A549 (cell line): Measurements from ENCODE around the gene PTPRJ. TPM values are rescaled to one million over a fixed set of nuclear protein-coding genes. Genes with fewer than 3 reads are reported as not detected.
A peak's percentile ranks its signal among the peaks of the same experiment; 100 is the strongest.

Source experiments
- ATAC-seq, 2 experiments: fragments of 200-7000 bp in 1 of 2; fragments of >200 bp in 1 of 2; cut with Nextera tagmentation in 1 of 2; cut with Tn5 transposase in 1 of 2; 3 replicates each; pipeline versions ENCODE4 v1.8.0 to v1.9.1; 2018 to 2020; ENCODE audit warnings: mild to moderate bottlenecking in 1 of 2, moderate library complexity in 1 of 2
- CTCF ChIA-PET: fragments of 300-600 bp; sonication (Branson Sonifier 250); formaldehyde crosslinking; extraction: SDS; loops from one replicate; lab custom pipeline; 2021; ENCODE audit warnings: antibody characterized with exemption, inconsistent platforms; lab: Yijun Ruan, JAX
- POLR2A ChIA-PET: fragments of 350-600 bp; formaldehyde crosslinking; extraction: SDS; loops from one replicate; lab custom pipeline; 2021; ENCODE audit warnings: antibody characterized with exemption, inconsistent platforms; lab: Yijun Ruan, JAX
- DNase-seq, 2 experiments: peaks; one replicate each; pipeline versions ENCODE4 v3.0.0 to v3.0.0-alpha.2; 2011 to 2016; ENCODE audit warnings: low read depth in 1 of 2, low spot score in 1 of 2
- FAIRE-seq: peaks from 2 replicates; lab custom pipeline; 2011; peaks lifted over from hg19 to GRCh38; lab: Jason Lieb, UNC
- H3K27ac ChIP-seq, 2 experiments: fragments of >200 bp; sonication (Bioruptor Twin); formaldehyde crosslinking; 3 replicates each; pipeline ENCODE4 v1.5.1; 2016 to 2017
- H3K4me1 ChIP-seq: fragments of >200 bp; sonication (Bioruptor Twin); formaldehyde crosslinking; 3 replicates; pipeline ENCODE4 v1.6.1; 2016
- H3K4me2 ChIP-seq: fragments of >200 bp; sonication (Bioruptor Twin); formaldehyde crosslinking; 3 replicates; pipeline ENCODE4 v1.6.1; 2016
- H3K4me3 ChIP-seq: fragments of >200 bp; sonication (Bioruptor Twin); formaldehyde crosslinking; 3 replicates; pipeline ENCODE4 v1.5.1; 2016
- H3K9me3 ChIP-seq: fragments of >200 bp; sonication (Bioruptor Twin); formaldehyde crosslinking; 3 replicates; pipeline ENCODE4 v1.6.1; 2016
- CBX8 ChIP-seq: fragments of 200-600 bp; sonication (generic); IDR thresholded peaks from 2 replicates; pipeline ENCODE4 v1.6.1; 2016
- CEBPB ChIP-seq, 2 experiments: fragments of >200 bp in 1 of 2; sonication (Bioruptor Twin) in 1 of 2; formaldehyde crosslinking in 1 of 2; IDR thresholded peaks; 2 replicates each; pipeline ENCODE4 v1.6.1; 2012 to 2016
- CHD2 ChIP-seq: fragments of 150-350 bp; IDR thresholded peaks from 2 replicates; pipeline ENCODE4 v1.6.1; 2014; ENCODE audit warnings: low read length; ENCODE audit not compliant: partially characterized antibody
- CHD4 ChIP-seq: fragments of 200-600 bp; sonication (generic); IDR thresholded peaks from 2 replicates; pipeline ENCODE4 v1.6.1; 2016; ENCODE audit warnings: antibody characterized with exemption, mild to moderate bottlenecking, borderline replicate concordance
- EHF ChIP-seq: fragments of 250-450 bp; sonication (Bioruptor Pico); IDR thresholded peaks from 2 replicates; pipeline ENCODE4 v1.5.0; 2020; ENCODE audit warnings: mild to moderate bottlenecking
- EHMT2 ChIP-seq: fragments of 200-600 bp; sonication (generic); IDR thresholded peaks from 2 replicates; pipeline ENCODE4 v1.6.1; 2016; ENCODE audit warnings: antibody characterized with exemption, low read depth, mild to moderate bottlenecking, moderate library complexity
- HDAC2 ChIP-seq: fragments of 200-600 bp; sonication (generic); IDR thresholded peaks from 2 replicates; pipeline ENCODE4 v1.6.1; 2016
- HOXB13 ChIP-seq: fragments of 250-450 bp; sonication (Bioruptor Pico); IDR thresholded peaks from 2 replicates; pipeline ENCODE4 v1.5.0; 2020; ENCODE audit warnings: low read depth, mild to moderate bottlenecking, moderate library complexity
- MAZ ChIP-seq: fragments of 150-350 bp; IDR thresholded peaks from 2 replicates; pipeline ENCODE4 v1.6.1; 2014; ENCODE audit warnings: antibody characterized with exemption, low read depth, low read length, borderline replicate concordance
- NFE2L2 ChIP-seq: fragments of 150-350 bp; conservative IDR thresholded peaks from 2 replicates; pipeline ENCODE4 v1.6.1; 2014; ENCODE audit warnings: low read length
- NPAS2 ChIP-seq: fragments of 250-450 bp; sonication (Bioruptor Pico); IDR thresholded peaks from 2 replicates; pipeline ENCODE4 v1.8.0; 2022; ENCODE audit warnings: mild to moderate bottlenecking, moderate library complexity, borderline replicate concordance
- PHF8 ChIP-seq: fragments of 200-600 bp; sonication (generic); IDR thresholded peaks from 2 replicates; pipeline ENCODE4 v1.6.1; 2016; ENCODE audit warnings: low read depth, mild to moderate bottlenecking, antibody characterized with exemption, moderate library complexity, borderline replicate concordance
- RAD21 ChIP-seq, 2 experiments: fragments of >200 bp in 1 of 2; sonication (Bioruptor Twin) in 1 of 2; formaldehyde crosslinking in 1 of 2; IDR thresholded peaks in 1 of 2; conservative IDR thresholded peaks in 1 of 2; 2 replicates in 1 of 2; 3 replicates in 1 of 2; pipeline ENCODE4 v1.6.1; 2012 to 2018; ENCODE audit warnings: inconsistent platforms in 1 of 2
- RCOR1 ChIP-seq: fragments of 150-350 bp; IDR thresholded peaks from 2 replicates; pipeline ENCODE4 v1.6.1; 2014; ENCODE audit warnings: antibody characterized with exemption, low read length, low read depth
- RFX5 ChIP-seq: fragments of 450-650 bp; IDR thresholded peaks from 2 replicates; pipeline ENCODE4 v1.7.1; 2014; ENCODE audit warnings: antibody characterized with exemption, mild to moderate bottlenecking, moderate library complexity
- SMC3 ChIP-seq: fragments of >200 bp; sonication (Bioruptor Twin); formaldehyde crosslinking; IDR thresholded peaks from 3 replicates; pipeline ENCODE4 v1.6.1; 2018; ENCODE audit warnings: inconsistent platforms
- ZNF302 ChIP-seq: fragments of 250-450 bp; sonication (Bioruptor Pico); IDR thresholded peaks from 2 replicates; pipeline ENCODE4 v1.9.0; 2021; ENCODE audit warnings: inconsistent platforms, mild to moderate bottlenecking, moderate library complexity
- ZSCAN20 ChIP-seq: fragments of 250-450 bp; sonication (Bioruptor Pico); IDR thresholded peaks from 2 replicates; pipeline ENCODE4 v1.8.0; 2022; ENCODE audit warnings: mild to moderate bottlenecking, moderate library complexity
- WGBS: methylation state at CpG from one replicate; pipeline ENCODE4 v1.1.6; 2017; ENCODE audit errors: missing lambda C conversion rate; 5-methylcytosine and 5-hydroxymethylcytosine counted together
- polyA plus RNA-seq, 4 experiments: library from polyadenylated mRNA; depleted of rRNA in 3 of 4; stranded (reverse); fragments of >200 nt; fragmentation: RNase III in 1 of 4; extraction: RNeasy Plus Mini Kit Qiagen cat#74134 plus additional on column Dnase treatment in 1 of 4; gene quantifications; 2 replicates in 3 of 4; 3 replicates in 1 of 4; pipeline ENCODE4 v1.2.3, GENCODE V29; 2011 to 2017
- TF ChIP-seq, protein P1 (sequence below): IDR thresholded peaks from 2 replicates; pipeline ENCODE4 v1.6.1; 2012; ENCODE audit warnings: low read depth, borderline replicate concordance
- TF ChIP-seq, protein P2 (sequence below): fragments of >200 bp; sonication (Bioruptor Twin); formaldehyde crosslinking; IDR thresholded peaks from 2 replicates; pipeline ENCODE4 v1.6.1; 2016
- TF ChIP-seq, protein P3 (sequence below): IDR thresholded peaks from 2 replicates; pipeline ENCODE4 v1.6.1; 2012
- TF ChIP-seq, protein P4 (sequence below): fragments of 250-450 bp; sonication (Bioruptor Pico); IDR thresholded peaks from 2 replicates; pipeline ENCODE4 v1.5.0; 2020; ENCODE audit warnings: low read depth, mild to moderate bottlenecking, moderate library complexity
- TF ChIP-seq, protein P5 (sequence below): IDR thresholded peaks from 2 replicates; pipeline ENCODE4 v1.6.1; 2012
- TF ChIP-seq, protein P6 (sequence below): fragments of 250-450 bp; sonication (Bioruptor Pico); IDR thresholded peaks from 2 replicates; pipeline ENCODE4 v1.5.0; 2021; ENCODE audit warnings: mild to moderate bottlenecking, moderate library complexity, borderline replicate concordance

Gene PTPRJ
- polyA plus RNA-seq, 2 of the 4 experiments (the other 2 are of a cell fraction): 30.3 to 50.5 TPM

DNA sequence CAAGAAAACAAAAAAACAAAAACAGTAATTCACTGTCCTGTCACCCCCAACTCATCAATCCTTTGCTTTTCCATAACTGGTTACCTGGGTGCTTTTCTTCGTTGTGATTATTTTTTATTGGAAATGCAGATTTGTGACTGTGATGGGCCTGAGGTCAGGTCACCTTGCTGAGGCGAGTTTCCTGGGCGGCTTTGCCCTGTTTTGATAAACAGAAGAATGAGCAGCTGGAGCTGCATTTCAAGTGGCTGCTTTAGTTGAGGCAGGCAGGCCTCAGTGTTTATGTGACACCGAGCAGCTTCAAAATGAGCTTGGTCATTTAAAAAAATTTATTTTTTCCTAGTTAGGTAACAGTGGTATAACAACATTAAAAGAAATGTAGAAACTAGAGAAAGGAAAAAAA is 22.2 kb downstream of the PTPRJ start:
- WGBS: 80% methylated on average over 4 of the region's 4 CpGs

DNA sequence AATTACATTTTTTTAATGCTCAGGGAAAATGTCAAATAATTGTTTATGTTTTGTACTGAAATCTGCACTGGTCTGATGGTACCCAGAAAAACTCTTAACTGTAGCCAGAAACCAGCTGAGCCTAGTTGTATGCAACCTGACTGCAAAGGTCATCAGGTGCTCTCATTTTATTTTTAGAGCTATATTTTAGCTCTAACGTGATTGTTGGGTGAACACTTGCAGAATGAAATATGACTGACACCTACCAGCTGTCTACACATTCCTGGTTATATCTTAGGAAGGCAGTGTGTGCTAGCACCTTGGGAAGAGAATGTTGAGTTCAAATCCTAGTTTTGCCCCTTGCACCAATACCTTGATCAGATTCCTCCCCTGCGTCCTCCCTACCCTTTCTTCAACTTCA is 23.6 kb downstream of the PTPRJ start:
- WGBS: 51% methylated on average over 2 of the region's 2 CpGs
- FAIRE-seq (no peak), ATAC-seq (no peak), DNase-seq (no peak)
- peak overlapping the region; percentile 64 to 84 for H3K27ac ChIP-seq
- TF ChIP-seq EHMT2 (no peak), HOXB13 (CRISPR knock-in tag) (no peak), ZSCAN20 (CRISPR knock-in tag) (no peak), NFE2L2 (no peak), CBX8 (no peak), EHF (CRISPR knock-in tag) (no peak)
- TF ChIP-seq, protein P1, sequence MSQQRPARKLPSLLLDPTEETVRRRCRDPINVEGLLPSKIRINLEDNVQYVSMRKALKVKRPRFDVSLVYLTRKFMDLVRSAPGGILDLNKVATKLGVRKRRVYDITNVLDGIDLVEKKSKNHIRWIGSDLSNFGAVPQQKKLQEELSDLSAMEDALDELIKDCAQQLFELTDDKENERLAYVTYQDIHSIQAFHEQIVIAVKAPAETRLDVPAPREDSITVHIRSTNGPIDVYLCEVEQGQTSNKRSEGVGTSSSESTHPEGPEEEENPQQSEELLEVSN: no peak
- TF ChIP-seq, protein P2, sequence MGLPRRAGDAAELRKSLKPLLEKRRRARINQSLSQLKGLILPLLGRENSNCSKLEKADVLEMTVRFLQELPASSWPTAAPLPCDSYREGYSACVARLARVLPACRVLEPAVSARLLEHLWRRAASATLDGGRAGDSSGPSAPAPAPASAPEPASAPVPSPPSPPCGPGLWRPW: no peak
- TF ChIP-seq, protein P3, sequence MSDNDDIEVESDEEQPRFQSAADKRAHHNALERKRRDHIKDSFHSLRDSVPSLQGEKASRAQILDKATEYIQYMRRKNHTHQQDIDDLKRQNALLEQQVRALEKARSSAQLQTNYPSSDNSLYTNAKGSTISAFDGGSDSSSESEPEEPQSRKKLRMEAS: no peak
- TF ChIP-seq, protein P4, sequence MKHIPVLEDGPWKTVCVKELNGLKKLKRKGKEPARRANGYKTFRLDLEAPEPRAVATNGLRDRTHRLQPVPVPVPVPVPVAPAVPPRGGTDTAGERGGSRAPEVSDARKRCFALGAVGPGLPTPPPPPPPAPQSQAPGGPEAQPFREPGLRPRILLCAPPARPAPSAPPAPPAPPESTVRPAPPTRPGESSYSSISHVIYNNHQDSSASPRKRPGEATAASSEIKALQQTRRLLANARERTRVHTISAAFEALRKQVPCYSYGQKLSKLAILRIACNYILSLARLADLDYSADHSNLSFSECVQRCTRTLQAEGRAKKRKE (CRISPR knock-in tag): no peak
- peaks cover 98% of the 10 kb centered on the region for H3K4me1 ChIP-seq
- no peaks in the 10 kb centered on the region for H3K9me3 ChIP-seq
- H3K4me2 ChIP-seq: peak overlapping the region; percentile 55
- CTCF ChIA-PET: interaction anchor here (0.8 to 3.8 kb wide), 4 partner anchors 9 to 114 kb away, joined by 3 to 13 read pairs (median 4); no protein-coding TSS in a partner anchor
- no peak overlapping the region for H3K4me3 ChIP-seq
- POLR2A ChIA-PET: no interaction called here

More for the DNA sequence above, 22.2 kb downstream of the PTPRJ start:
- ChIA-PET POLR2A (interaction anchor here (0.5 kb wide), 1 partner anchor 445 kb away, joined by 3 read pairs; no protein-coding TSS in a partner anchor), CTCF (interaction anchor here (0.8 kb wide), 1 partner anchor 27 kb away, joined by 3 read pairs; no protein-coding TSS in a partner anchor)
- ATAC-seq (no peak), DNase-seq (no peak), FAIRE-seq (no peak)
- TF ChIP-seq RAD21 (conservative IDR thresholded peaks at IDR 0.05 in 1 of 2, IDR thresholded peaks at IDR 0.05 in 1 of 2): no peak
- no peak for TF ChIP-seq ZNF302 (CRISPR knock-in tag)
- no peak for TF ChIP-seq SMC3
- TF ChIP-seq PHF8: no peak
- TF ChIP-seq, protein P5, sequence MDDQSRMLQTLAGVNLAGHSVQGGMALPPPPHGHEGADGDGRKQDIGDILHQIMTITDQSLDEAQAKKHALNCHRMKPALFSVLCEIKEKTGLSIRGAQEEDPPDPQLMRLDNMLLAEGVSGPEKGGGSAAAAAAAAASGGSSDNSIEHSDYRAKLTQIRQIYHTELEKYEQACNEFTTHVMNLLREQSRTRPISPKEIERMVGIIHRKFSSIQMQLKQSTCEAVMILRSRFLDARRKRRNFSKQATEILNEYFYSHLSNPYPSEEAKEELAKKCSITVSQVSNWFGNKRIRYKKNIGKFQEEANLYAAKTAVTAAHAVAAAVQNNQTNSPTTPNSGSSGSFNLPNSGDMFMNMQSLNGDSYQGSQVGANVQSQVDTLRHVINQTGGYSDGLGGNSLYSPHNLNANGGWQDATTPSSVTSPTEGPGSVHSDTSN: no peak
- no peak for TF ChIP-seq HDAC2
- no peak for TF ChIP-seq NPAS2 (CRISPR knock-in tag)
- no peak for TF ChIP-seq CEBPB (IDR thresholded peaks at IDR 0.05)
- no peak for TF ChIP-seq CHD4
- no peak for TF ChIP-seq RCOR1
- no peak for TF ChIP-seq NFE2L2
- TF ChIP-seq CHD2: no peak
- TF ChIP-seq, protein P6, sequence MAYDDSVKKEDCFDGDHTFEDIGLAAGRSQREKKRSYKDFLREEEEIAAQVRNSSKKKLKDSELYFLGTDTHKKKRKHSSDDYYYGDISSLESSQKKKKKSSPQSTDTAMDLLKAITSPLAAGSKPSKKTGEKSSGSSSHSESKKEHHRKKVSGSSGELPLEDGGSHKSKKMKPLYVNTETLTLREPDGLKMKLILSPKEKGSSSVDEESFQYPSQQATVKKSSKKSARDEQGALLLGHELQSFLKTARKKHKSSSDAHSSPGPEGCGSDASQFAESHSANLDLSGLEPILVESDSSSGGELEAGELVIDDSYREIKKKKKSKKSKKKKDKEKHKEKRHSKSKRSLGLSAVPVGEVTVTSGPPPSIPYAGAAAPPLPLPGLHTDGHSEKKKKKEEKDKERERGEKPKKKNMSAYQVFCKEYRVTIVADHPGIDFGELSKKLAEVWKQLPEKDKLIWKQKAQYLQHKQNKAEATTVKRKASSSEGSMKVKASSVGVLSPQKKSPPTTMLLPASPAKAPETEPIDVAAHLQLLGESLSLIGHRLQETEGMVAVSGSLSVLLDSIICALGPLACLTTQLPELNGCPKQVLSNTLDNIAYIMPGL (CRISPR knock-in tag): no peak
- no peak for TF ChIP-seq MAZ
- no peak for TF ChIP-seq EHMT2
- TF ChIP-seq RFX5: no peak
- no peaks in the 10 kb centered on the region for H3K9me3 ChIP-seq
- peak overlapping the region; percentile 79 for H3K4me2 ChIP-seq
- peaks cover 100% of the 10 kb centered on the region for H3K4me1 ChIP-seq
- H3K27ac ChIP-seq: peak overlapping the region; percentile 86 to 100
- H3K4me3 ChIP-seq: no peak overlapping the region
